Activated CD4-positive, alpha-beta memory T cell treated with anti-CD3 and anti-CD28 coated beads for 36 hours (primary cell): ENCODE measurements around the gene UTP14A. TPM values are rescaled to one million over a fixed set of nuclear protein-coding genes. Genes with fewer than 3 reads are reported as not detected.
A peak's percentile ranks its signal among the peaks of the same experiment; 100 is the strongest.

Experiments
- CTCF ChIA-PET: fragments of 350-600 bp; sonication (Branson Sonifier 250); formaldehyde crosslinking; loops from one replicate; lab custom pipeline; 2021; ENCODE audit warnings: antibody characterized with exemption, inconsistent platforms; lab: Charles Lee
- POLR2A ChIA-PET: fragments of 350-600 bp; sonication (Branson Sonifier 250); formaldehyde crosslinking; loops from one replicate; lab custom pipeline; 2021; ENCODE audit warnings: antibody characterized with exemption; lab: Charles Lee
- DNase-seq: peaks from one replicate; pipeline ENCODE4 v3.0.0-alpha.2; 2020
- H3K27ac Mint-ChIP-seq: one replicate; pipeline ENCODE4 v1.8.0; 2021; ENCODE audit warnings: mixed read lengths
- H3K27me3 Mint-ChIP-seq: one replicate; pipeline ENCODE4 v1.8.0; 2021; ENCODE audit warnings: mixed read lengths
- H3K36me3 Mint-ChIP-seq: one replicate; pipeline ENCODE4 v1.8.0; 2021; ENCODE audit warnings: mixed read lengths
- H3K4me1 Mint-ChIP-seq: one replicate; pipeline ENCODE4 v1.8.0; 2021; ENCODE audit warnings: low read depth, mixed read lengths
- H3K4me3 Mint-ChIP-seq: one replicate; pipeline ENCODE4 v1.8.0; 2021; ENCODE audit warnings: mild to moderate bottlenecking, mixed read lengths
- H3K9me3 Mint-ChIP-seq: one replicate; pipeline ENCODE4 v1.8.0; 2021; ENCODE audit warnings: mixed read lengths
- intact Hi-C: fragments of 100-400 bp; cut with micrococcal nuclease; formaldehyde crosslinking; loops from one replicate; pipeline ENCODE4 v1.15.1; 2023
- total RNA-seq, 2 experiments: library from RNA; stranded (reverse); gene quantifications; one replicate each; pipeline ENCODE4 v1.2.3, GENCODE V29; 2021

Gene UTP14A
- total RNA-seq, 2 experiments from 2014 or later: 29.9 to 31.7 TPM

- POLR2A ChIA-PET: no interaction called here
- no peaks in the 10 kb centered on the region for H3K9me3 Mint-ChIP-seq
- CTCF ChIA-PET: interaction anchor here (1.6 to 3.3 kb wide), 2 partner anchors 97 to 129 kb away, joined by 5 to 13 read pairs; no protein-coding TSS in a partner anchor
- DNase-seq: peak; percentile 81
- peak overlapping the region; percentile 80 for H3K27ac Mint-ChIP-seq
- H3K27me3 Mint-ChIP-seq: peaks cover 3% of the 10 kb centered on the region
- intact Hi-C loops: loop anchor here (1.0 to 2.0 kb wide), 4 partner anchors 51 to 150 kb away; partner anchors contain the start of gene BCORL1
- peaks cover 3% of the 10 kb centered on the region for H3K4me1 Mint-ChIP-seq
- H3K4me3 Mint-ChIP-seq: peak overlapping the region; percentile 74
- peaks cover 8% of the 10 kb centered on the region for H3K36me3 Mint-ChIP-seq
Observed at GRCh38 chrX:129931411-129932015, 25.5 kb downstream of the UTP14A start.

DNA sequence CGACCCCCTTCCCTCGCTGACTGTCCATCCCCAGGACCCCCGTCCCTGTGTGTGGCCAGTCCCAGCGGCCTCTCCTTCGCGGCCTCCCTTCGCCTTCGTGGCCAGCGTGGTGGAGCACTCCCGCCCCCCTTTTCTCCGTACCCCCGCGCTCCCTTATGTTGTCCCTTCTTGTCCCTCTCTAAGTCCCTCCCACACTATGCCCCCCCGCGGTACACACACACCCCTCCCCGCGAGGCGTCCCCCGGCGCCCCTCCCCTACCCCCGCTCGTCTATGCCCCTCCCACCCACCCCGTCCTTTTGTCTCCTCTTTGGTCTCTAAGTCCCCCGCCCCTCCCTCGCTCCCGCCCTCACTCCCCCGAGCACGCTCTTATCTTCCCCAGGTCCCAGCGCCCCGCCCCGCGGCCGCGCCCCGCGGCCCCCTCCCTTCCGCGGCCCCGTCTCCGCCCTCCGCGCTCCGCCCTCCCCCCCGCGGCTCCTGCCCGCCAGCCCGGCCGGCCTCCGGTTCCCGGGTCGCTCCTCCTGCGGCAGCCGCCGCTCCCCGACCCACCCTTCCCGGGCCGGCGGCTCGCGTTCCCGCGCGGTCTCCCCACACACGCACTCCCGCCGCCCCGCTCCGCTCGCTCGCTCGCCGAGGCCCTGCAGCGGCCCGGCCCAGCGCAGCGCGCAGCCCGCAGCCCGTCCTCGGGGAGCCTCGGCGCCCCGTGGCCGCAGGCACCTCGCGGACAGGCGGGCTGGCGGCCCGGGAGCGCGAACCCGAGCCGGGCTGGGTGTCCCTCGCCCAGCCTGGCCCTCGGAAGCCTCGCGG, 26.3 kb downstream of the UTP14A start:
- POLR2A ChIA-PET: no interaction called here
- peak; percentile 87 for DNase-seq
- no peaks in the 10 kb centered on the region for H3K9me3 Mint-ChIP-seq
- peaks cover 4% of the 10 kb centered on the region for H3K36me3 Mint-ChIP-seq
- H3K27me3 Mint-ChIP-seq: peaks cover 3% of the 10 kb centered on the region
- H3K27ac Mint-ChIP-seq: no peak overlapping the region
- H3K4me3 Mint-ChIP-seq: peak overlapping the region; percentile 74
- CTCF ChIA-PET: interaction anchor here (1.6 to 3.3 kb wide), 2 partner anchors 96 to 128 kb away, joined by 5 to 13 read pairs; no protein-coding TSS in a partner anchor
- H3K4me1 Mint-ChIP-seq: peaks cover 3% of the 10 kb centered on the region
- intact Hi-C loops: loop anchor here (1.0 to 2.0 kb wide), 3 partner anchors 50 to 151 kb away; partner anchors contain the start of gene BCORL1

DNA sequence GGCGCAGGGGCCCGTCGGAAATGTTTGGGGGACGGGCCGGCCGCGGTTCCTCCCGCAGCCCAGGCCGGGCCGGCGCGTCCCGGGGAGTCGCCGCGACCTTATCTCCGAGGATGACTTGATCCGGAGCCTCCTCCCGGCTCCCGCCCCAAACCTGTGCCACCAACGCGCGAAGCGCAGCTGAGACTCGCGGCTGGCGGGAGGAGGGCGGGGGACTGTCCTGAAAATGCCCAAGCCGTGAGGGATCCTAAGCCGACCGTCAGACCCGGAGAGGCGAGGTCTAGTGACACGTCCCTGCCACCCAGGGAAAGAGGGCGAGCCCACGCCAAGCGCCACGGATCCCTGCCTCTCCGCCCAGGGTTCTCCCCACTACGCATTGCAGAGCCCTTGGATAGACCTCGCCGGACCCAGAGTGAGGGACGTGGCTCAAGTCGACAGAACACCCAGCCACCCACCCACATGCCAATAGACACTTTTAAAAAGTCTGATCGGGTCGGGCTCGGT, 26.9 kb downstream of the UTP14A start:
- POLR2A ChIA-PET: no interaction called here
- H3K27ac Mint-ChIP-seq: no peak overlapping the region
- H3K4me1 Mint-ChIP-seq: peaks cover 3% of the 10 kb centered on the region
- H3K36me3 Mint-ChIP-seq: peaks cover 4% of the 10 kb centered on the region
- intact Hi-C loops: loop anchor here (1.0 to 2.0 kb wide), 3 partner anchors 49 to 152 kb away; partner anchors contain the start of gene BCORL1
- peak overlapping the region; percentile 57 for H3K4me3 Mint-ChIP-seq
- DNase-seq: peak; percentile 18
- CTCF ChIA-PET: interaction anchor here (1.5 kb wide), 1 partner anchor 96 kb away, joined by 3 read pairs; no protein-coding TSS in a partner anchor
- H3K27me3 Mint-ChIP-seq: peaks cover 3% of the 10 kb centered on the region
- H3K9me3 Mint-ChIP-seq: no peaks in the 10 kb centered on the region

- CTCF ChIA-PET: interaction anchor here (1.5 kb wide), 1 partner anchor 95 kb away, joined by 3 read pairs; no protein-coding TSS in a partner anchor
- Mint-ChIP-seq H3K4me3 (peak overlapping the region; percentile 46), H3K36me3 (peaks cover 4% of the 10 kb centered on the region), H3K9me3 (no peaks in the 10 kb centered on the region), H3K27ac (no peak overlapping the region), H3K27me3 (peaks cover 3% of the 10 kb centered on the region), H3K4me1 (peaks cover 8% of the 10 kb centered on the region)
- intact Hi-C loops: loop anchor here (2.0 kb wide), 1 partner anchor 127 kb away; no protein-coding TSS in a partner anchor
- DNase-seq: no peak
- POLR2A ChIA-PET: no interaction called here
Observed at GRCh38 chrX:129933700-129934099, 27.7 kb downstream of the UTP14A start.

GRCh38 chrX:129934461-129934860, 28.5 kb downstream of the UTP14A start:
- no peaks in the 10 kb centered on the region for H3K36me3 Mint-ChIP-seq

DNA sequence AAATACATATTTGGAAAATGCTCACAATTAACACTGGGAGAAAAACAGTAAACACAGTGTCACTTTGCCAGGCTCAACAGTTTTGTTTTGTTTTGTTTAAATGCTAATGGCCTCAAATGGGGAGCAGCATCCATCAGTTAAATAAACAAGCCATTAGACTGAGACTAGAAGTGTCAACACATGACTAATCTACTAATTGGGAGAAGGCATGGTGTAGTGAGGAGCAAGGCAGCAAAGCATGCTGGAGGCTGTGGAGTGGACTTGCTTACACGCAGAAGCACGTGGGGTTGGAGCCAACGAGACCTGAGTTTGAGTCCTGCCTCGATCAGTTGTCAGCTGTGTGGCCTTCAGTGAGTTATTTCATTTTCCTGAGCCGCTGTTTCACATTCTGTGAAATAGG, 29.0 kb downstream of the UTP14A start:
- H3K27ac Mint-ChIP-seq: no peak overlapping the region
- no peaks in the 10 kb centered on the region for H3K9me3 Mint-ChIP-seq
- ChIA-PET POLR2A (no interaction called here), CTCF (no interaction called here)
- peaks cover 3% of the 10 kb centered on the region for H3K27me3 Mint-ChIP-seq
- intact Hi-C loops: no loop called here
- no peak overlapping the region for H3K4me3 Mint-ChIP-seq
- no peak for DNase-seq
- H3K36me3 Mint-ChIP-seq: no peaks in the 10 kb centered on the region
- peaks cover 8% of the 10 kb centered on the region for H3K4me1 Mint-ChIP-seq

More at GRCh38 chrX:129934461-129934860, 28.5 kb downstream of the UTP14A start:
- peaks cover 8% of the 10 kb centered on the region for H3K4me1 Mint-ChIP-seq
- H3K9me3 Mint-ChIP-seq: no peaks in the 10 kb centered on the region
- peaks cover 3% of the 10 kb centered on the region for H3K27me3 Mint-ChIP-seq
- POLR2A ChIA-PET: no interaction called here
- DNase-seq: no peak
- no peak overlapping the region for H3K27ac Mint-ChIP-seq
- intact Hi-C loops: no loop called here
- no peak overlapping the region for H3K4me3 Mint-ChIP-seq
- CTCF ChIA-PET: interaction anchor here (1.5 kb wide), 1 partner anchor 94 kb away, joined by 3 read pairs; no protein-coding TSS in a partner anchor

DNA sequence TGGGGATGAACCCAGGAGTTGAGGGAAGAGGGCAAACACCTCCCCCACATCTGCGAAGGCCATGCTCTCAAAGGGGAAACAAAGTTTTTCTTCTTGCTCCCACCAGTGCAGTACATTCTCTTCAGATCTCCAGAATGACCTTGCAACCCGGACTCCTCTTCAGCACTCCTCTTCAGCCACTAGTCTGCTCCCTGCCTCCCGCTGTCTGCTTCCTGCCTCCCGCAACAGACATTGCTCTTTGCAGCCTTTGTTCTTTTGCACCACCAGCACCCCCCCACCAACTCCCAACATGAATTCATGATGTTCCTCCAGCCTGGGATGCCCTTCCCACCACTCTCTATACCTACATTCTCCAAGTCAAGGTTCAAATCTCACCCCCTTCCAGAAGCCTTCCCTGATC, 32.1 kb downstream of the UTP14A start:
- Mint-ChIP-seq H3K9me3 (no peaks in the 10 kb centered on the region), H3K27ac (no peak overlapping the region), H3K4me3 (no peak overlapping the region), H3K27me3 (peaks cover 3% of the 10 kb centered on the region), H3K4me1 (peaks cover 8% of the 10 kb centered on the region), H3K36me3 (no peaks in the 10 kb centered on the region)
- intact Hi-C loops: no loop called here
- POLR2A ChIA-PET: no interaction called here
- CTCF ChIA-PET: no interaction called here
- no peak for DNase-seq

- no peak for DNase-seq
- Mint-ChIP-seq H3K4me1 (peaks cover 5% of the 10 kb centered on the region), H3K27ac (no peak overlapping the region), H3K36me3 (no peaks in the 10 kb centered on the region), H3K9me3 (no peaks in the 10 kb centered on the region), H3K27me3 (no peaks in the 10 kb centered on the region), H3K4me3 (no peak overlapping the region)
- ChIA-PET POLR2A (no interaction called here), CTCF (interaction anchor here (2.3 kb wide), 1 partner anchor 14 kb away, joined by 5 read pairs; no protein-coding TSS in a partner anchor)
- intact Hi-C loops: no loop called here
Observed at GRCh38 chrX:129939986-129940385, 34.0 kb downstream of the UTP14A start.

- peaks cover 5% of the 10 kb centered on the region for H3K4me1 Mint-ChIP-seq
- no peak overlapping the region for H3K4me3 Mint-ChIP-seq
- ChIA-PET POLR2A (no interaction called here), CTCF (interaction anchor here (2.3 kb wide), 1 partner anchor 15 kb away, joined by 5 read pairs; no protein-coding TSS in a partner anchor)
- intact Hi-C loops: no loop called here
- H3K9me3 Mint-ChIP-seq: no peaks in the 10 kb centered on the region
- DNase-seq: no peak
- no peak overlapping the region for H3K27ac Mint-ChIP-seq
- H3K27me3 Mint-ChIP-seq: no peaks in the 10 kb centered on the region
- no peaks in the 10 kb centered on the region for H3K36me3 Mint-ChIP-seq
Observed at GRCh38 chrX:129940721-129941120, 34.8 kb downstream of the UTP14A start.

GRCh38 chrX:129945131-129945530, 39.2 kb downstream of the UTP14A start:
- no peaks in the 10 kb centered on the region for H3K36me3 Mint-ChIP-seq
- no peak overlapping the region for H3K27ac Mint-ChIP-seq
- no peaks in the 10 kb centered on the region for H3K4me1 Mint-ChIP-seq
- intact Hi-C loops: no loop called here
- no peaks in the 10 kb centered on the region for H3K27me3 Mint-ChIP-seq
- ChIA-PET POLR2A (no interaction called here), CTCF (no interaction called here)
- no peaks in the 10 kb centered on the region for H3K9me3 Mint-ChIP-seq
- no peak overlapping the region for H3K4me3 Mint-ChIP-seq
- DNase-seq: no peak

- Mint-ChIP-seq H3K36me3 (peaks cover 3% of the 10 kb centered on the region), H3K27ac (no peak overlapping the region), H3K4me1 (peaks cover 12% of the 10 kb centered on the region), H3K9me3 (no peaks in the 10 kb centered on the region), H3K4me3 (peak overlapping the region; percentile 43), H3K27me3 (peaks cover 2% of the 10 kb centered on the region)
- intact Hi-C loops: no loop called here
- CTCF ChIA-PET: interaction anchor here (0.6 to 1.8 kb wide), 2 partner anchors 74 to 275 kb away, joined by 3 to 5 read pairs; no protein-coding TSS in a partner anchor
- peak; percentile 28 for DNase-seq
- POLR2A ChIA-PET: no interaction called here
Observed at GRCh38 chrX:129953334-129953648, 47.3 kb downstream of the UTP14A start.

DNA sequence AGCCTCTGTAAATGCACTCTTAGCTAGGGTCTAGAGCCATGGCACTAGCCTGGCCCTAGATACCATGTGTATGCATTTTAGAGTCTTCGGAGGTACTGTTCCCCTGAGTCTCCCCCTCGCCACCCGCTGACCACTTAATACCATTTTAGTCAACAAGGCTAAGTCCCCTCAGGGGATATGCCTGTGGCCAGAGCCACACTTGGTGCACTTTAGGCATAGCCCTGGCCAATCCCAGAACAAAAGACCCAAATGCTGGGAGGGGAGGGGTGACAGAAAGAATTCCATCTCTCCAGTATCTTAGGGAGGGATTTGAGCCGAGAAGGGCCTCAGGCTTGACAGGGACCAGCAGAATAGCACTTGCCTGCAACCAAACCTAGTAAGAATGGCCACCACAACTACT, 47.9 kb downstream of the UTP14A start:
- peaks cover 14% of the 10 kb centered on the region for H3K4me1 Mint-ChIP-seq
- CTCF ChIA-PET: interaction anchor here (0.6 to 1.8 kb wide), 2 partner anchors 74 to 276 kb away, joined by 3 to 5 read pairs; no protein-coding TSS in a partner anchor
- no peak for DNase-seq
- peak overlapping the region; percentile 43 for H3K4me3 Mint-ChIP-seq
- no peaks in the 10 kb centered on the region for H3K9me3 Mint-ChIP-seq
- POLR2A ChIA-PET: no interaction called here
- peaks cover 2% of the 10 kb centered on the region for H3K27me3 Mint-ChIP-seq
- H3K27ac Mint-ChIP-seq: no peak overlapping the region
- intact Hi-C loops: no loop called here
- H3K36me3 Mint-ChIP-seq: peaks cover 3% of the 10 kb centered on the region
